ENCODE results near the gene ATP6V1A.

The ATP6V1A gene

GRCh38 chr3:113747283-113748046 is 630 bp downstream of the ATP6V1A start:
- DNase-seq = peak; percentile 12

- no peak for DNase-seq
These were observed 4.3 kb downstream of the ATP6V1A start for GRCh38 chr3:113751141-113751540.

DNA sequence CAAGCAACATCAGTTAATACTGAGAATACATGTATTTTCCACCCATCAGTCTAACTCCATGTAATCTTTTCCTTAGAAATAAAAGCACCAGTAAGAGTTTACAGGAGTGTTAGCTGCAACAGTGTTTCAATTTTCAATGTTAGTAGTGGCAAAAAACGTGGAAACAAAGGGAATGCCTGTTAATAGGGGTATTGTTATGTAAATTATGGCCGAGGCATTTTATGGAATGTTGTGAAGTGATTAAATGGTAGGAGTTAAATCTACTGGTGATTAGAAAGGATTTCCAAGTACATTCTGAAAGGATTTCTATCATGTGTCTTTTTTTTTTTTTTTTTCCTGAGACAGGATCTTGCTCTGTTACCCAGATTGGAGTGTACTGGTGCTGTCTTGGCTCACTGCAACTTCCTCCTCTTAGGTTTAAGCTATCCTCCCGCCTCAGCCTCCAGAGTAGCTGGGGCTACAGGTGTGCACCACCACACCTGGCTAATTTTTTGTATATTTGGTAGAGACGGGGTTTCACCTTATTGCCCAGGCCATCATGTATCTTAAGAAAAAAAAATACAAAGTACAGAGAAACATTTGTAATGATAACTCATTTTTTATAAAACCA is 6.6 kb downstream of the ATP6V1A start:
- DNase-seq = no peak

- no peak for DNase-seq
These were observed 7.8 kb downstream of the ATP6V1A start for GRCh38 chr3:113754494-113755159.

DNA sequence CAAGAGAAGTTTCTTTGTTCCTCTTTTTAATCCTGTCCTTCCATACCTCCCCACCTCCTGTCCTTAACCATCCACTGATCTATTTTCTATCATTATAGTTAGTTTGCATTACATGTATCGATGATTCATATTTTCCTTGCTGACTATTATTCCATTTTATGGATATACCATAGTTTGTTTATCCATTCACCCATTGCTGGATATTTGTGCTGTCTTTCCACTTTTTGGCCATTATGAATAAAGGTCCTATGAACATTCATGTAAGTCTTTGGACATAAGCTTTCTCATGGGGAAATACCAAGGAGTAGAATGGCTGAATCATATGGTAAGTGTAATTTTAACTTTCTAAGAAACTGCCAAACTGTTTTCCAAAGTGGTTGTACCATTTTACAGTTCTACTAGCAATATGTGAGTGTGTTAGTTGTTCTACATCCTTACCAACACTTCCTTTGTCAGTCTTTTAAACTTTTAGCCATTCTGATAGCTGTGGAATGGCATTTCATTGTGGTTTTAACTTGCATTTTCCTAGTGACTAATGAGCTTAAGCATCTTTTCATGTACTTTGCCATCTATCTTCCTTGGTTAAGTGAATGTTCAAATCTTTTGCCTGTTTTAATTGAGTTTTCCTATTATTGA is 11.7 kb downstream of the ATP6V1A start:
- peak; percentile 78 for DNase-seq

DNA sequence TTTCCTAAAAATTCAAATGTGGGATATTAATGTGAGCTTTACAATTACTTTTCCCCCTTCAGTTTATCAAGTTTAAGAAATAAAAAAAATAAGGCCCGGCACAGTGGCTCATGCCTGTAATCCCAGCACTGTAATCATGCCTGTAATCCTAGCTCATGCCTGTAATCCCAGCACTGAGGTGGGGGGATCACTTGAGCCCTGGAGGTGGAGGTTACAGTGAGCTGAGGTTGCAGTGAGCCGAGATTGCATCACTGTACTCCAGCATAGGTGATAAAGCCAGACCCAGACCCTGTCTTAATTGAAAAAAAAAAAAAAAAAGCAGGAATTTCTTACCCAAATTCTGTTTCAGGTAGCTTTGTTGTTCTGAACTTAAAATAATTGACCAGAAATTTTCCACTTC is 17.9 kb downstream of the ATP6V1A start:
- no peak for DNase-seq

DNA sequence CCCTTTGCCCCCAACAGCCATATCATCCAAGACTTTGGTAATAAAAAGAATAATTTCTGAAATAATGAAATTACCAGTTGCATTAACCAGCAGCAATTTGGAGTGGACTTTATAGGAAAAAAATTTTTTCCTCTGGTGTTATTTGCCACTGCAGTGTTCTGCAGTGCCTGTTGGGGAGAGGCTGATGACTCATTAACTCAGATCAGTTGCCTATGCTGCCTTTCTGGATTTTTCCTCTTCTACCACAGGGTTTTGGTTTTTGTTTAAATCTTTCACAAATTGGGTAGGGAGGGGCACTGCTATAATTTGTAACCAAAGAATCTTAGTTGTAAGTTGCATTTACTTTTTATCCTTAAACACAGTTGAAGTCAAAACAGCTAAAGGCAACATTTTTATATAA is 22.7 kb downstream of the ATP6V1A start:
- peak; percentile 49 for DNase-seq

DNA sequence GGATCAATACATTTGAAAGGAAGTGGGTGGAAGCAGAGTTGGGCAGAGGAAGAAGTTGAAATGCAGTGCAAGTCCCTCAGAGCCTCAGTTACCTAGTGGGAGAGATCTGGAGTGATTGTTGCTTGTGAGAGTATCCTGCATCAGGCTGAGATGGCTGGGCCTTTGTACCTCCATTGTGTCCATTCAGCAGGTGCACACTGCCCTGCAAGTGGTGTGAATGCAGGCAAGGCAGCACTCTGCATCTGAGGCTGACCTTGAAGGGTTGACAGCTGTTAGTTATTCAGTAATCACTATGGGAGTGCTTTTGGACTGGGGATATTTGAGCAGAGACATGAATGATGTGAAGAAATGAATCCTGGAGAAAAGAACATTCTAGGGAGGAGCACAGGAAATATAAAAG is 25.2 kb downstream of the ATP6V1A start:
- DNase-seq = no peak

DNA sequence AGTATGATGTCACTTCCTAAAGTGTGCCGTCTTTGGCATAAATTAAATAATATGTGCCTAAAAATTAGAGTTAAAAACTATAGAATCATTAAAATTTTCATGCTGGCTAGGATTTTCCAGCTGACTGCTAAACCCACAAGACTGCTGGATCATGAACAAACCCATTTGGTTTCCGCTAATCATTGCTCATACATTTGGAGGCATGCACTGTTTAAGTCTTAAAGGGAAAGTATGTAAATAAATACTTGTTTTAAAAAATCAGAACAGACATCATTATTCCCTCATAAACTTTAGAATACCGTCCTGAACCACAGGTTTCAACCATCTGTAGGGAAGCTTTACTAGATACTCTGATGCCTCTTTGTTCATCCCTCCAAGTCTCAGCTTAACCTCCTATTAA is 26.5 kb downstream of the ATP6V1A start:
- DNase-seq = peak; percentile 43

- DNase-seq = no peak
These were observed 28.7 kb downstream of the ATP6V1A start for GRCh38 chr3:113775516-113775915.

DNA sequence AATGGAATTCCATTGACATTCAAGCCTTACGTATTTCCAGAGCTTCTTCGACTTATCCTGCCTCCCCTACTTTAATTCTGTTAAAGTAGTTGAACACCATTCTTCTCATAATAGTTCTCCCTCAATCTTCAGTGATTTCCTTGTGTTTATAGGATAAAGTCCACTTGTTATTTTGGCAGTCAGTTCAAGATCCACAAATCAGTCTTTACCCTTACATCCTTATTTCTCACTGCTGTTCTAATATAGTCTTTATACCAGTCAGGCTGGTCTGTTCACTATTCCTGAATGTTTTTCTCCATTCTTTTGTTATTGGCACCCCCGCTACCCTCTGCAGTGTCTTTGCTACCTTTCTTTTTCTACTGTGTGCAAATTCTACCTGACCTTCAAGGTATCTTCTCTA is 29.7 kb downstream of the ATP6V1A start:
- no peak for DNase-seq

GRCh38 chr3:113783463-113783862 is 36.6 kb downstream of the ATP6V1A start:
- DNase-seq = peak; percentile 97

GRCh38 chr3:113783980-113784379 is 37.1 kb downstream of the ATP6V1A start:
- peak; percentile 23 for DNase-seq

DNA sequence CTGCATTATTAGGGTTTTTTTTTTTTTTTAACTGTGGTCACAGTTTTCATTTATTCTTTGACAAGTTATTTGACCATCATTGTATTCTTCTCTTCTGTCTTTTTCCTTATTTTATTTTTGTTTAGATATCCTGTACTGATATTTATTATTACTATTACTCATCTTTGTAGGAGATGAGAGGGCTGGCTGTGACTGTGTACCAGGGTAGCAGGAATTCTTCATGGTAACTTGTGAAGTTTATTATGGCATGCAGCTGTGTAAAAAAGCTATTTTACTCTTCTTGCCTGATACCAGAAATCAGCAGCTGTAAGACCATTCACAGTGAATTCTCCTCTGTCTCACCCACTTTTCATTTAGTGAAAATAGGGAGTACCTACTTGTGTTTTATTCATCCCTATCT is 44.5 kb downstream of the ATP6V1A start:
- no peak for DNase-seq

DNA sequence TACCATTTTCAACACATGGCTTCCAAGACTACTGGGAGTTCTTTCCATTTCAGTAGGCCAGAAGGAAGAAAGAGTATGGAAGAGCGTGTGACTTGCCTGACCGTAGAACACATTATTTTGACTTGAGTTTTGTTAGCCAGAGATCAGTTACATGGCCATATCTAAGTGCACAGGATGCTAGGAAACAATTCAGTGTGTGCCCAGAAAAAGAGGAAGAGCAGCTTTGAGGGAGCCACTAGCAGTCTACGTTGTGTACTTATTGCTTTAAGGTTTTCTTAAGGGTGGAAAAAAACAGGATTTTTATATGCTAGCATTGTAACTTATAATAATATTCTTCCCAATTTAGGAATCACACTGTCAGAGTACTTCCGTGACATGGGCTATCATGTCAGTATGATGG is 47.7 kb downstream of the ATP6V1A start:
- DNase-seq = no peak

GRCh38 chr3:113795693-113796092 is 48.9 kb downstream of the ATP6V1A start:
- DNase-seq = no peak

GRCh38 chr3:113802795-113803455 is 56.1 kb downstream of the ATP6V1A start:
- DNase-seq = no peak

DNA sequence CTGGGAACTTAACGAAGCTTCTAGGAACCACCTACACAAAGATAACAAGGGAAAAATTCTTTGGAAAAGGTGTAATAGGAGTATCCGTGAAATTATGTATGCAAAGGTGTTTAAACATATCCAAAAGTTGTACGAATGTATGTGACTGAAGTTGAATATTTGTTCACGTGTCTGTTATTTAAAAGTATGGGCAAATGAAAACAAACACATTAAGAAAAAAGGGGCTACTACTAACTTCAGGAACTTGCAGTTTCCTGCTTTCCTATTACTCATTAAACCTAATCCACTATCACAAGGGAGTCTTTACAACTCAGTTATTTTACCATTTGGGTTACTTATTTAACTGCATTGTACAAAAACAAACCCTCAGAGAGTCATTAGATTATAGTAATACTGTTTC is 57.8 kb downstream of the ATP6V1A start:
- DNase-seq = no peak

DNA sequence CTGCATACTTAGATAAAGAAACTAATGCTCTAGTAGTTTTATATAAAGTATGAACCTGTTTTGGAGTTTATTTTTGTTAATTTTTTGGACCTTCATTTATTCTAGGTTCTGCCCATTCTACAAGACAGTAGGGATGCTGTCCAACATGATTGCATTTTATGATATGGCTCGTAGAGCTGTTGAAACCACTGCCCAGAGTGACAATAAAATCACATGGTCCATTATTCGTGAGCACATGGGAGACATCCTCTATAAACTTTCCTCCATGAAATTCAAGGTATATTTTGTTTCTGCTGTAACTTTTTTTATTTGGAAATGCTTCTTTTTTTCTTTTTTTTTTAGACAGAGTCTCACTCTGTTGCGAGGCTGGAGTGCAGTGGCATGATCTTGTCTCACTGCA is 58.4 kb downstream of the ATP6V1A start:
- DNase-seq = no peak

DNA sequence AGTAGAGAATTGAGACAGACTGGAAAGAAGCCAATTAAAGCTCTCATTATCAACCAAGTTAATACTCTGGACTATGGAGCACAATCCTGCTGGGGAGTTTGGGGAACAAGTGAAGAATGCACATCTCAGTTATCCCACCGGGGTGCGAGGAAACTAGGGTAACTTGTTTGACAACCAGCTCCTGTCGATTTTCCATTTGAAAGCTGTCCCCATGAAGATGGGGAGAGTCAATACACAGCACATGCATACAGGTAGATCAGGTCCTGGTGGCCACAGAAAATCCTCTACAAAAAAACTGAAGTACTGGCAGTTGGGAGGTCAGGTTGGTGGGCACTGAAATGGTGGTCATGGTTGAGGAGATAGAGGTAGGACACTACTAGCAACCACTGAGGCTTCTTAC is 66.0 kb downstream of the ATP6V1A start:
- no peak for DNase-seq

DNA sequence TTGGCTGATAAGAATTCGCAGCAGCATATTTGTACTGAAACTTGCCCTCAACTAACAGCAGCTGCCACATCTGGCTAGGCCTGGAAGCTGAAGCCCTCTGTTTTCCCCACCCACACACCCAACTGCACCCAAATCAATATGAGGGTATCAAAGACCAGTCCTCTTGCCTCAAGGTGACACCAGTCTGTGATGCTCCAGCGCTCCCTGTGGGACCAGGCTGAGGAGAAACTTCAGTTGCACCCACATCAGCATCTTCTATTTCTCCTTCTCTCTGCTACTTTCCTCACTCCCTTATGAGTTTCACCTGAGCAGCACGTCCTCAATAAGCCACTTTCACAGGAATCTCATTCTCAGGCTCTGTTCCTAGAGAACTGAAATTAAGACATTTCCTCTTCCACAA is 73.0 kb downstream of the ATP6V1A start:
- no peak for DNase-seq

GRCh38 chr3:113825090-113825489 is 78.3 kb downstream of the ATP6V1A start:
- DNase-seq = peak; percentile 64

- no peak for DNase-seq
These were observed 81.8 kb downstream of the ATP6V1A start for GRCh38 chr3:113828600-113828999.

Data from fibroblast of skin of right biceps (primary cell).